ENCODE measurements around the gene DCLK1.

DNA sequence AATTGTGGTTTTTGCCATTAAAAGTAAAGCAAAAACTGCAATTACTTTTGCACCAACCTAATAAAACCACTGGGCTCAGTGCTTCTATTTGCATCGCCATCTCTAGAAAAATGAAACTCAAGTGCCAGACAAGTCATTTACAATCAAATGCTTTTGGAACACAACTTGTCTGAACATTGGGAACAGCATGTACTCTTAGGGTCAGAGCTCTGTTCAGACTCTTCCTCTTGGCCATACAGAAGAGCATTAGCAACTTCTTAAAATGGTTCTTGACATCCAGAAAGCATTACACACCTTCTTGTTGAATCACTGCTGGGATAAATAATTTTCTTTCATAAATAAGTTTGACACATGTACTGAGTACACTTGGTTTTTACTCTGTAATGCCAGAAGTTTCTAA, 272.5 kb downstream of the DCLK1 start:
- TF ChIP-seq, protein P1, sequence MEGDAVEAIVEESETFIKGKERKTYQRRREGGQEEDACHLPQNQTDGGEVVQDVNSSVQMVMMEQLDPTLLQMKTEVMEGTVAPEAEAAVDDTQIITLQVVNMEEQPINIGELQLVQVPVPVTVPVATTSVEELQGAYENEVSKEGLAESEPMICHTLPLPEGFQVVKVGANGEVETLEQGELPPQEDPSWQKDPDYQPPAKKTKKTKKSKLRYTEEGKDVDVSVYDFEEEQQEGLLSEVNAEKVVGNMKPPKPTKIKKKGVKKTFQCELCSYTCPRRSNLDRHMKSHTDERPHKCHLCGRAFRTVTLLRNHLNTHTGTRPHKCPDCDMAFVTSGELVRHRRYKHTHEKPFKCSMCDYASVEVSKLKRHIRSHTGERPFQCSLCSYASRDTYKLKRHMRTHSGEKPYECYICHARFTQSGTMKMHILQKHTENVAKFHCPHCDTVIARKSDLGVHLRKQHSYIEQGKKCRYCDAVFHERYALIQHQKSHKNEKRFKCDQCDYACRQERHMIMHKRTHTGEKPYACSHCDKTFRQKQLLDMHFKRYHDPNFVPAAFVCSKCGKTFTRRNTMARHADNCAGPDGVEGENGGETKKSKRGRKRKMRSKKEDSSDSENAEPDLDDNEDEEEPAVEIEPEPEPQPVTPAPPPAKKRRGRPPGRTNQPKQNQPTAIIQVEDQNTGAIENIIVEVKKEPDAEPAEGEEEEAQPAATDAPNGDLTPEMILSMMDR (IDR thresholded peaks at IDR 0.05), result no peak
- TF ChIP-seq POLR2A (IDR thresholded peaks at IDR 0.05), result no peak

Measured in lower leg skin (tissue), 3 donors.